HUDEP-2 (cell line): ENCODE measurements around the gene NFX1.

Experiments
- DNase-seq, 76 experiments: peaks; one replicate each; lab custom pipeline; 2025; ENCODE audit not compliant: unreplicated experiment in 76 of 76; lab: John Stamatoyannopoulos, UW

NFX1 gene

GRCh38 chr9:33290247-33291030 is at the start of gene NFX1:
Gene NFX1 (plus strand): TSS chr9:33290516. CDS start chr9:33290573, 57 bp downstream.
- DNase-seq: peak in 75 of 76 experiments; percentile 38 to 97 (median 94)

GRCh38 chr9:33241298-33241697 is 49.0 kb upstream of the NFX1 start:
- DNase-seq: no peak

GRCh38 chr9:33242609-33243134 is 47.6 kb upstream of the NFX1 start:
- no peak for DNase-seq

GRCh38 chr9:33244137-33244784 is 46.1 kb upstream of the NFX1 start:
- no peak for DNase-seq

GRCh38 chr9:33245341-33245740 is 45.0 kb upstream of the NFX1 start:
- no peak for DNase-seq

GRCh38 chr9:33246269-33246860 is 44.0 kb upstream of the NFX1 start:
- DNase-seq: no peak

- no peak for DNase-seq
These were observed 41.7 kb upstream of the NFX1 start for GRCh38 chr9:33248606-33249005.

GRCh38 chr9:33249087-33249658 is 41.1 kb upstream of the NFX1 start:
- DNase-seq: no peak

GRCh38 chr9:33249983-33250382 is 40.3 kb upstream of the NFX1 start:
- no peak for DNase-seq

GRCh38 chr9:33250458-33250995 is 39.8 kb upstream of the NFX1 start:
- no peak for DNase-seq

- DNase-seq: no peak
These were observed 36.1 kb upstream of the NFX1 start for GRCh38 chr9:33254211-33254610.

- no peak for DNase-seq
These were observed 35.3 kb upstream of the NFX1 start for GRCh38 chr9:33255014-33255413.

GRCh38 chr9:33255471-33255870 is 34.8 kb upstream of the NFX1 start:
- DNase-seq: no peak

GRCh38 chr9:33256236-33256635 is 34.1 kb upstream of the NFX1 start:
- DNase-seq: no peak

GRCh38 chr9:33257276-33257675 is 33.0 kb upstream of the NFX1 start:
- no peak for DNase-seq

GRCh38 chr9:33260372-33260771 is 29.9 kb upstream of the NFX1 start:
- peak in 3 of 76 experiments; percentile 1 to 13 (median 6) for DNase-seq

- peak in 13 of 76 experiments; percentile 5 to 37 (median 23) for DNase-seq
These were observed 26.9 kb upstream of the NFX1 start for GRCh38 chr9:33263131-33264002.

GRCh38 chr9:33264003-33264472 is 26.3 kb upstream of the NFX1 start:
- peak in 21 of 76 experiments; percentile 4 to 61 (median 31) for DNase-seq

- DNase-seq: peak in 75 of 76 experiments; percentile 71 to 99 (median 98)
These were observed 25.7 kb upstream of the NFX1 start, which contains the start of the genes BAG1 and CHMP5 for GRCh38 chr9:33264473-33265177. Gene BAG1 (minus strand): TSS chr9:33264708. Gene CHMP5 (plus strand): TSS chr9:33265049. CDS start chr9:33265079, 30 bp downstream.
